ENCODE measurements around the gene DLG2.

DLG2 gene

DNA sequence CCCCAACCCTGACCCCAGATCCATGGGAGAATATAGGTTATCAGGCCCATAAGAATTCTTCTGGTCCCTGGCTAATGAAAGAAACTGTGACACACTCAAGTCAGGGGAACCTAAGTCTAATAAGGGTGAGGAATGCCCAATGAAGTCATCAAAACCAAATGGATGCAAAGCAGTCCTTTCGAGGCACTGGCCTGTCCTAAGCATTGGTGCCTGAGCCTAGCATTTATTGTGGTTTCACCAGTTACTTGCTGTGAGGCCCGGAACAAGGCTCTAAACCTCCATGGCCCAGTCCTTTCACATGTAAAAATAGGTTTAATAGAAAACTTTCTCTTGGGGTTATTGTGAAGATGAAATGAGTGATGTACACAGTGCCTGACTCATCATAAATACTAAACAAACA is 712.6 kb downstream of the DLG2 start:
- DNase-seq = no peak

DNA sequence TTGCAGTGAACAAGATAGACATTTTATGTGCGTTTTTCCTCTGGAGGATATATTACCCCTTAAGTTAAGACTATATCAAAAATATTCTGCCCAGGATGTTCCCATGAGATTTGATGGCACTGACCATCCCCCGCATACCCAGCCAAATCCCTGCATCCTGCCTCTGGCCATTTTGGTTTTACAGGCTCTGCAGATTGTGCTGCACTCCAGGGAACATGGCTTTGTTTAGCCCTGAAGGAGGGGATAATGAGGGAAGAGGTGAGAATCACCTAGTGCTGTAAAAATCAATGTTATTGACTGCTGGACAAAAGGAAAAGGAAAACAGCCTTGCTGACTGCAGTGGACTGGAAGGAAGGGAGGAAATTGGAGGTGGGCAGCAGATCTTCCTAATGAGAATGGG is 717.4 kb downstream of the DLG2 start:
- no peak for DNase-seq

DNA sequence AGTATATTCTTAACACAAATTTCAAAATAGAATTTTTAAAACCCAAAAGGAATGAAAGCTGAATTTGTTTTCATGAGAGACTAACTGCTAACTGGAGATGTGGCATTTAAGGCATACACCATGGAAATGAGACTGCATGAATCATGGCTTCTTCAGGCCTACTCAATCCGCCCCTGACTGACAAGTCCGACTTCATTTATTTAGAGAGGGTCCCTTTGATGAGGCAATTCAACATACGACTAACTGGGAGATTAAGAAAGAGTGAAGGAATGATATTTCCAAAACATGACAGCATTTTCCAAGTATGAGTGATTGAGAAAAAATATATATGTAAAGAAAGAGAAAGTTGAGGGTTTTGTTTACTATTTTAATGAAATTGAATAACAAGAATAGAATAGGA is 720.1 kb downstream of the DLG2 start:
- DNase-seq = peak in 2 of 56 donors; percentile 1 to 2

DNA sequence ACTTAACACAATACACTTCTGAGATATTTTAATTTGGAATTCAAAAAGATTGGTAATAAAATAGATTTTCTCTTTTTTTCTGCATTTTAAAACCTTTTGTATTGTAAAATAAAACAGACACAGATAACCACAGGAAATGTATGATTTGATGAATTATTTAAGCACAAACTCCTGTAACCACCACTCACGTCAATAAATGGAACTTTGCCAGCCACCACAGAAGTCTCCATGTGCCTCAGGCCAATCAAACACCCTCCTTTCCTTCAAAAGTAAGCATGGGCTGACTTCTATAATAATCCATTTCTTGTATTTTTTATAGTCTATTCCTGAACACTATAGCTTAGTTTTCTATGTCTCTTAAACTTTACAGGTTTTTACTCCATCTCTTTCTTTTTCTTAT is 721.7 kb downstream of the DLG2 start:
- no peak for DNase-seq

DNA sequence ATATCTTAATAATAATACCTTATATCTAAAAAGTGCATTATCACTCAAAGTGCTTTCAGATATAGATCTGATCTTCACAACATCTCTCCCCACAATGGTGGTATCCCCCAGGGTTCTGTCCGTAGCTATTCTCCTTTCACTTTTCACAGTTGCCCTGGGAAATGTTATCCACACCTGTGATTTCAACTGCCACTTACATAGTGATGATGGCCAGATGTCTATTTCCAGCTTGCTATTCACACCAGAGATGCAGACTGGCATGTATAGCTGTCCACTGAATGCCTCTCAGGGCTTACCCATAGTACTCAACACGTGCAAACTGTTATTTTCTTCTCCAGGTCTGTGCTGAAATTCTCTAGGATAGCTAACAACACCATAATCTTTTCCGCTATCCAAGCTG is 724.7 kb downstream of the DLG2 start:
- no peak for DNase-seq

DNA sequence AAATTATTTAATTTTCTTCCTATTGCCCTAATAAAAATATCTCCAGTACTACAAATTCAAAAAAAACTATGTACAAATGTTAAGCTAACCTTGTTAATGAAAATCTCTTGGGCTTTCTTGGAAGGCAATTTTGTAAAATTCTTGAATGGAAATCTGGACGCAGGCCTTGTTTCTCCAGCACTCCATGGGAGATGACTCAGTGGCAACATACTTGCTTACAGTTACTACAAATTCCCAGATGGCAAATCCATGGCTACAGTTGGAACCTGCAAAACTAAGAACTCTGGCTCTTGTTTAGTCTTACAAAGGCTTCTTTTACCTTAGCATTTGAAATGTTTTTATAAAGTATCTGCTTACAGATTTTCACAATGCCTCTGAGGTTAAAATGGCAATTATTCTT is 725.2 kb downstream of the DLG2 start:
- DNase-seq = no peak

DNA sequence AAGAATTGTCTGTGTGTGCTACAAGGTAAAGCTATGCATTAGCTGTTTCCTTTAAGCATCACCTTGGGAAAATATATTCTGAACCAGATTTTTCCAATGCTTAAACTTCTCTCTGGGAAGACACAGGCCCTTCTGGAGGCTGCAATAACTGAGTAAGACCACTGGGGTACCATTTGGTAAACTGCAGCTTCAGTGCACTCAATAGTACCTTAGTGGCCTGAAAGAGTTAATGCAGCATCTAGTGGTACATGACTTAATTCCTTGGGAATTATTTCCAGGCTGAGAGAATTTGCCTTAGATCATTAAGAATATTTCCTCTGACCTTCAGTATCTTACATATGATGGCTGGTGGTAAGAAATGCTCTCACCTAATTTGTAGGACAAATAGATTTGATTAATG is 727.4 kb downstream of the DLG2 start:
- DNase-seq = no peak

DNA sequence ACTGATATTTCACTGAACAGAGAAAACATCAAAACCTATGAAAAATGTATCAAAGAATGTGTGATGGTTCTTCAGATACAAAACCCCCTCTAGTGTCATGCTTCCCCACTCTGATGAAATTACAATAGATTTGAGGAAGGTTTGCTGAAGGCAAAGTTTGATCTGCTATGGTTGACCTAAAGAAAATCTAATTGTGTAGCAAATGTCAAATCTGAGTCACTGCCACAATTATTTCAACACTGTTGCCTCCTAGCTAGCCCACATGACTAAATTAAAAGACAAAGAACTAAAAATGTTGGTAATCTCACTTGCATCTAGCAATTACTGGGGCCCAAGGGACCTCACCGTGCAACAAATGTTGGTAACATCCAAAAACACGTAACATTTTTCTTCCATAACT is 728.0 kb downstream of the DLG2 start:
- no peak for DNase-seq

DNA sequence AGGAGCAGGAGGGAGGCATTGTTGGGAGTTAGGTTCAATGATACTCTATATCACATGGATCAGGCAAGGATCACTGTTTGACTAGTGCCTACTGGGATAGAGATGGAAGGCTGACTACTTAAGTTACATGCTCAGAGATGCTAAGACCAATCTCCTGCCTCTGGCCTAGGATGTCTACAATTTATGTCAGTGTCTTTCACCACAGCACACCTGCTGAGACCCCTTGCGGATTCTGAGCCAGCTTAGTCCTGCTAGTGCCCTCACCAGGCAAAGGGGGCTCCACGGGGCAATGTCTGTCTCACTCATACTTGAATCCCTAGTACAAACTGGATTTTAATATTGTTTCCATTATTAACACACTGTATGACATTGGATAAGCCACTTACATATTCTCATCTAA is 732.5 kb downstream of the DLG2 start:
- DNase-seq = no peak

DNA sequence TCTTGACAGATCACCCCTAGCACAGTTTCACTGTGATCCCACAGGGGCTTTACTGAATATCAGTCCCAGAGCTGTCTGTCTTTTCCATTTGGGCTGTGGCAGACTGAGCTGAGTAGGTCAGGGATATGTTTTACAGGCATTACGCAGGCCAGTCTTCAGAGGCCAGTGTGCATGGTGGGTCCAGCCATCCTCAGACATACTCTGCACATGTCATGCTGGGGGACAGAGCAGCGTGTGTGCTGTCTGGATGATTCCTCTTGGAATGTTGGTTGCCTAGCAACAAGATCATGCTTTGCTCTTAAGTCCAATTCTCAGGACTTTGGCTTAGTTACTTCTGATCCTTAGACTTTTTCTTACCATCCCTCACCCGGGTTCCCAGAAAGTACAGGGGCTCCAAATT is 736.5 kb downstream of the DLG2 start:
- DNase-seq = no peak

DNA sequence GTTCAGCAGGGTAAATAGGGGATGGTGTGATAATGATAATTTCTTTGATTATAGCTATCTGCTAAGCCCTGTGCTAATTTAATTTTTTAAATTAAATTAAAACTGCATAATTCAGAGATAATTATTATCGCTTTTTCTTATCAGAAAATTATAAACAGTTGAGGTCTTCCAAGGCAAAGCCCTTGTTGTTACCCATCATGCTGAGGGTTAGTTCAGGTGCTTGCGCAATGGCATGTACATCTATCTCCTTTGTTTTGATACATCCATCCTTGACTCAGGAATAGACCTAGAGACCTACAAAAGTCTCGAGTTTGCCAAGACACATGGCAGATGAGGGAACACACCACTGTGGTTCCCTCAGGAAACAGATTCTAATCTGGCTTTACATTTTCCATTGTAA is 737.6 kb downstream of the DLG2 start:
- no peak for DNase-seq

DNA sequence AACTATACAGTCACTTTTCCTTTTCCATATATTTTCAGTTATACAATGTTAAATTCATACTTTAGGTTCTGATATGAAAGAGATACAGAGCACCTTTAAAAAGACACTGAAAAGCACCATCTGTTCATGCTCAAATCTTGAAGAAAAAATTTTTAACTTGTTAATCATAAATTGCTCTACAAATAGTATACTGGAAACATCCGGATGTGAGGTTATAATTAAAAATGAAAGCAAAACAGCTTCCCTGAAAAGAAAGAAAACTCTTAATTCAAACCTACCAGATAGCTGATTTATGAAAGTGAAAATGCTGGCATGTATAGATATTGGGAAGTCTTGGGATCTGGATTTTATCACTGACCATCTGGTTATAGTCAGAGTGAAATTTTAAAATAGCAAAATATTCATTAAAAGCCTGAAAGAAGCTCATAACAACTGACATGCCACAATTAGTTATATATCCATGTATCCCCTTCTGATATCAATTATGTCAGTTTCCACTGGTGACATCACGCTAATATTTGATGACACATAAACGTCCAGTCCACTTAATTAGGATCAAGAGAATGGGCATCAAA is 740.0 kb downstream of the DLG2 start:
- no peak for DNase-seq

DNA sequence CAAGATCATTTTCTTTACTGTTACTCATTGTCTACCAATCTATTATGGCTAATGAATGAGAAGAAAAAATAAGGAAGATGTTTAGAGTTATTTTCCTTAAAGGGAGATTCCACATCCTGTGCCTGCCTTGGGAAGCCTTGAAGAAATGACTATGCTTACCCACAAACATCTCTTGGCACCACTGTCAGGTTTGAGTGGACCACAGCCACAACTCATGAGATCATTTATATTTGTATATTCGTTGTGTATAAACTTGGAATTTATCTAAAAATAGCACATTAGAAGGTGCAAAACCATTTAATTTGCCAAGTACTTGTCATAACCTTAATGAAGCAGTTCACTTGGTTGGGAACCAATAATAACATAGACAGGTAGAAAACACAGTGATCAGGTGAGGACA is 740.8 kb downstream of the DLG2 start:
- DNase-seq = no peak

DNA sequence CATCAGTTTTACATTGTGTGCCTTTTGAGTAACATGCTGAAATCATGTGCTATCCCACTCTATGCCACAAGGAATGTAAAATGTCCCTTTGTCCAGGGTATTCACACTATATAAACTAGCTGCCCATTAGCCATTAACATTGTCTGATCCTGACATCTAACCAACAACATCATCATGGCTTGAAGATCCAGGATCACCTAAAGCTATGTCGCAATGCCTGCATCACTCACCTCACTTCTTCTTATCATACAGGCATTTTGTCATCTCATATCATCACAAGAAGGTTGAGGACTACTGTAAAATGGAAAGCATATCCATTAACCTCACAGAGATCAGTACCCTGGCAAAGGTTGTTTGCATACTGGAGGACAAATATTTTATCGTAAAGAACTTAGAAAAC is 742.3 kb downstream of the DLG2 start:
- no peak for DNase-seq

DNA sequence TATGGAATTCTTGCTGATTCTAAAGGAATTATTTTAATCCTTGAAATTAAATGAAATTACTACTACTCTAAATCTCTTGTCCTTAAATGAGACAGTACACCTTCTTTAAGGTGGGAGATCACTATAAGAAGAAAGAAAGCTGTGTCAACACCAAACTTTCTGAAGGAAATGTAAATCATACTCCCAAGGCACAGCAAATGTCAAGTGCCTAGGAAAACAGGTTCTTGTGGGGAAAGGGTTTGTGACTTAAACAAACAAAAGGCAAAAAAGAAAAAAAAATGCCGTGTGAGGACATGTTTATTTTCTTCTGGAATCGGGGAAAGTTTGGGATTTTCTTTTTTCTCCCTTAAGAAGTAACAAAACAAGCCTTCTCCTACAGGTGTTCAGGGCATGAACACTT is 745.1 kb downstream of the DLG2 start:
- no peak for DNase-seq

DNA sequence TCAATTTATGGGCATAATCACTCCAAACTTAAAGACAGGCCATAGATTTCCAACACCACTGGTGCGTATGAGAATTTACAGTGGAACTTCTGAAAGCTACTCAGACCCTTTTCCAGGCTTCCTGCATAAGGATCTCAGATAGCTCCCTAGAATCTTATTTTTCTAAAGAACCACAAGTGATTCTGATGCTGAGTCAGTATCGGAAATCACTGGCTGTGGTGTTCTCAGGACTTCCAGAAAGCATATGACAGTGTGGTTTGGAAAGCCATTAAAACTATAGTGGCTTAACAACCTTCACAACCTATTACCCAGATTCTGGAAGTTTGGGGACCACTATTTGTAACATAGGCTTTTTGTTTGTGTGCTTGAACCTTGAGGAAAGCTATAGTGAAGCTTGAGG is 756.0 kb downstream of the DLG2 start:
- DNase-seq = no peak

DNA sequence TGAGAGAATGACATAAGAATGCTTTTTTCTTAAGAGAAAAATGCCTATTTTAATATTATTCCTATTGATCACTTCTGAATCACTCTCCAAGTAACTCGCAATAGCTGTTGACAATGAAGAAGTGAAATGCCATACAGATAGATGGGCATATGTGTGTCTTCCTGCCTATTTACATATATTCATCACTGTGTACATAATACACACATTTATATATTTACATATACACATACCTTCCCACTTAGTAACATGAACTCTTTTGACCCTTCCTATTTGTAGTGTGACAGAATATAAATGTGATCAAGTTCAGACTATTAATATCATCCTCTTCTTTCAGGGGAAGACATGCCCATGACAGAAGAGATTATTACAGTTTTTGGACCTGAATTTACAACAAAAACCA is 756.7 kb downstream of the DLG2 start:
- no peak for DNase-seq

DNA sequence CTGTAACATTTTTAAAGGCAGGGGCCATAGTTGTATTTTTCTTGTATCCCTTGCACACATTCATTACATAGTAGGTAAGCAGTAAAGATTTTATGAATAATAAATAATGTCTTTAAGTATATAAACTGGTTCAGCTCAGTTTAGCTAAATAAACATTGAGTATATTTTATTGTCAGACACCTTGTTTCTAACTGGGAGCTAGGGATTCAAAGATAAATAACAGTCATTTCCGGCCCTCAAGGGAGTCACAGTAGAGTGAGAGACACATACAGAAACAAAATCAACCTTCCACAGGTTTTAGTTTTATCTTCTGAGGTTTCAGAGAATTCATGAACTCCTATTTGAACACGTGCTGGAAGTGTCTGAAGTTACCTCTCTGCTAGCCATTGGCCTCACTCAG is 760.2 kb downstream of the DLG2 start:
- DNase-seq = no peak

DNA sequence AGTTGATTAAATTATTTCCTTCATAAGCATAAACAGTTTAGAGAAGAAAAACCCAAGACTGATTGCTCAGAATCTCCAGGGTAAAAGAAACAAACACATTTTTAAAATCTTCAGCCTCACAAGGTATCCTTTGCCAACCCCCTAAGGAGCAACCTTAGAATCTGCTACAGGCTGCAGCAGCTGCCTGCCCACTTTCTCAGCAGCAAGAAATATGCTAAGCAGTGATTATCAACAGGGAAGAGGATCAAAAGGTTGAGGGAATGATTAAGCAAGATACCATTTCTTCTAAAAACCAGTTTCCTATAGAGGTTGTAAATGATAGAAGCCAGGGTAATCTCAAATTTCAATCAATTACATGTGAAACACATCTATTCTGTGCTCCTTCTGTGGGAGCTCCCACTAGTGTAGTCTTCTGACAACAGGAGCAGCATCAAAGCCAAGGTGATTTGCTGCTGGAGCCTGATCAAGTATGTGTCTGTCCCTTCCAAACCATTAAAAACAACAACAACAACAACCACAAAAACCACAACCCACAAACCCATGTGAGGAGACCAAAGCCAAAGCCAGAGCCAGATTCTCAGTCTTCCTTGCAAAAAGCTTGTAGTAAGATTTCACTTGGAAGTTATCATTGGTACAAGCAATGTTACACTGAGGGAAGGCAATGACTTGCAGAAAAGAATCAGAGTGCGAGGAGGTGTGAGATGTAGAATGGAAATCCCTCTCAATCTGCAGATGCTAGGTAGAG is 761.2 kb downstream of the DLG2 start:
- no peak for DNase-seq

DNA sequence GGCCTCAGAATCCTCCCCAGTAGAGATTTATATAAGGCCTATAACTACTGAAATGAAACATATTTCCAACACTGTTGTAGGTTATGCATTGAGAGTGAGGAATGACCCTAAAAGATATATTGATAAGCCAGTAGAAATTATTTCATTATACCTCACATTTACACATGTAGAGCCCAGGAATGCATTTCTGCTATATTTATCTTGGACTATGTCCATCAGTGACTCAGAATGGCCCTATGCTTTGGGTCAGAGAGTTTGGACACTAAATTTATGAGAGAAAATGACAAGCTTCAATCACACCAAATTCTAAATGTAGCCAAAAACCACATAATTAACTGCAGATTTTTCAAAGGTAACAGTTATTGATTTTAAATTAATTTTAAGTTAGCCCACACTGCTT is 761.9 kb downstream of the DLG2 start:
- DNase-seq = no peak

DNA sequence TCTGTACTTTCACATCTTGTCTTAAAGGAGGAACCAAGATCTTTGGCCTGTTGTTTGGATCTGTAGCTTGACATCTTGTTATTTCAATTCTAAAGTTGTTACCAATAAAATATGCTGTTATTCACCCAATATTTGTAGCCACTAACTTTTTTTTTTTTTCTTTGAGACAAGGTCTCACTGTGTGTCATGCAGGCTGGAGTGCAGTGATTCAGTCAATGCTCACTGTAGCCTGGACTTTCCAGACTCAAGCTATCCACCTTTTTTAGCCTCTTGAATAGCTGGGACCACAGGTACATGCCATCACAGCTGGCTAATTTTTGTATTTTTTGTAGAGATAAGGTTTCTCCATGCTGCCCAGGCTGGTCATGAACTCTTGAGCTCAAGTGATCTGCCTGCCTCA is 769.4 kb downstream of the DLG2 start:
- DNase-seq = no peak

DNA sequence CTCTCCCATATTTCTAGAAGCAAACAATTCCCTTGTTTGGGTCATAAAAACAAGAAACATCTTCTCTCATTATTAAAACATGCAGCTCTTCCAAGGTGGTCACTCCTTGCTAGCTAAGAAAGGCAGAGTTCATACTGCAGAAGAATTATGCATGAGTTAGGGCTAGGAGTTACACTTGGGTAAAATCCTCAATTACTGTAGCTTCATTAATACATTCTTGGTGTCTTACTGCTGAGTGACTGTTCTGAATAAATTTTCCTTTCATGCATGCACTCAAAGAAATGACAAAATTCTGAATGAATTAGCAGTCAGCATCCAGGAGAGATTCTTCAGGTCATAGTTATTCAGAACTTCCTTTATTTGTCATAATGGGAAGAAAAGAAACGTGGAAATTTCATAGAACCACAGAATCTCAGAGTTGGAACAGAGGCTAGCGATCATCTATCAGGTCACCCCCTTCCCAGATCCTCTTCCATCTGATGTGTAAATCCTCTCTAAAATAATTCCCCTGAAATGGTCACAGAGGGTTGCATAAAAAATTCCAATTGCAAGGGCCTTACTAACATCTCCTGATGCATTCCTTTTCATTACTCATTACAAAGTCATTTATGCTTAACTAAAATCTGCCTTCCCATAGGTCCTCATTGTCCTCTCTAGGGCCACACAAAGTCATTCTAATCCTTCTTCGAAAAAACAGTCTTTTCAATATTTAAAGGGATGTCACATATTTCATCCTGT is 771.5 kb downstream of the DLG2 start:
- no peak for DNase-seq

DNA sequence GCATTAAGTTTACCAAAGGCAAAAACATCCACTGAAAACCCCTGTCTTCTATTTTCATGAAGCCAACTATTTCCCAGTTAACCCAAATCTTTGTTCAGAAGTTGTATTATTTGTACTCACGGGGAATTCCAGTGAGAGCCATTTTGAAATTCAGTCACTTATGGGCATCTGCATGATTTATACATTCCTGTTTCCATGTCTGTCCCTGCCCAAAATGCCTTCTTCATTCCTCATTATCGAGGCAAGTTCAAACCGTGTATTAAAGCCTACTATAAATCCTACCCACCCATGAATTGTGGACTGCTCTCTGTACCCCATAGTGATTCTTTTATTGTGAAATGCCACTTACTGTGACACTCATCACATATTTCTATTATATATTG is 772.7 kb downstream of the DLG2 start:
- no peak for DNase-seq

Data from nucleus accumbens (tissue), 56 donors.